ENCODE measurements around the gene MRI1. TPM values are rescaled to one million over a fixed set of nuclear protein-coding genes. Genes with fewer than 3 reads are reported as not detected.

Gene MRI1
- total RNA-seq, 1 experiment from 2014 or later: 19.6 TPM

DNA sequence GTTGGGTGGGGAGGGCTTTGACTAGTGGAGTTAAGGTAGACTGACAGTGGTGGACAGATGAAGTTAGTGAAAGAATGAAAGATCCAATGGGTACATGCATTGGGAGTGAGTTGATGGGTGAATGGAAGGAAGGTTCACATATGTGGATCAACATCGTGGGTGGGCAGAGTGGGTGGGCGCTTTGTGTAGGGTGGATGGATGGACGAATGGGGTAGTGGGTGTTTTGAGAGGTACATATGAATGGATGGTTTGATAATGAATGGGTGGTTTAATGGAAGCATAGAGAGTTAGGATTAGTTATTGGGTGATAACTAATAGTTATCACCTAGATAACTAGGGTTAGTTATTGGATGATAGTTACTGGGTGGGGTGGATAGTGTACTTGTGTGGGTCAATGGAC is 42.4 kb downstream of the MRI1 start:
- Histone ChIP-seq H3K4me2 (ENCODE audit: low read length) (no peak overlapping the region), H3K9ac (ENCODE audit: low read length) (no peak overlapping the region), H3K4me1 (ENCODE audit: control insufficient read depth in 1 of 2, insufficient read depth in 2 of 2, low read length in 2 of 2) (peaks cover 11 to 26% of the 10 kb centered on the region in 2 experiments), H4K20me1 (ENCODE audit: insufficient read depth) (no peaks in the 10 kb centered on the region), H3K79me2 (ENCODE audit: insufficient read depth, low read length) (no peaks in the 10 kb centered on the region), H3K27ac (ENCODE audit: low read depth, low read length) (no peak overlapping the region), H3K27me3 (ENCODE audit: insufficient read depth, low read length) (no peaks in the 10 kb centered on the region), H3K4me3 (replicated peaks in 1 of 2; ENCODE audit: low read depth in 1 of 2, low read length in 2 of 2) (no peak overlapping the region), H2AFZ (ENCODE audit: low read depth, low read length, poor library complexity, severe bottlenecking) (no peak overlapping the region), H3K36me3 (ENCODE audit: control insufficient read depth in 1 of 2, insufficient read depth in 2 of 2, low read length in 2 of 2) (peaks cover 3 to 12% of the 10 kb centered on the region in 2 experiments; a peak in 2 of 4 replicates), H3K9me2 (ENCODE audit: insufficient read depth) (no peaks in the 10 kb centered on the region), H3K9me3 (ENCODE audit: control insufficient read depth in 1 of 2, insufficient read depth in 1 of 2, low read depth in 1 of 2, low read length in 2 of 2) (peaks cover 0 to 2% of the 10 kb centered on the region in 2 experiments; a peak in 1 of 4 replicates)
- ChIA-PET CTCF (no interaction called here), RAD21 (ENCODE audit: low non-redundant PET in 1 of 2, low total read pairs in 2 of 2, uncharacterized antibody in 2 of 2, unreplicated experiment in 2 of 2) (no interaction called here), POLR2A (no interaction called here)
- DNase-seq (ENCODE audit: low read depth, low spot score): no peak
- BruUV-seq (replicated peaks): no TSS peak
- intact Hi-C loops (cut with micrococcal nuclease): no loop called here
- TF ChIP-seq POLR2AphosphoS5 (IDR thresholded peaks at IDR 0.05; ENCODE audit: low read depth, low read length) (no peak), CEBPB (IDR thresholded peaks at IDR 0.05; ENCODE audit: low read depth) (no peak), ZFX (IDR thresholded peaks at IDR 0.05) (no peak), SIN3A (IDR thresholded peaks at IDR 0.05; ENCODE audit: low read depth) (no peak), ZNF274 (IDR thresholded peaks at IDR 0.05; ENCODE audit: low read depth, low read length) (no peak), CBX3 (IDR thresholded peaks at IDR 0.05; ENCODE audit: low read depth) (no peak), EZH2phosphoT487 (IDR thresholded peaks at IDR 0.05; ENCODE audit: borderline replicate concordance) (no peak), FOSL1 (IDR thresholded peaks at IDR 0.05; ENCODE audit: low read depth) (no peak), TCF7L2 (IDR thresholded peaks at IDR 0.05; ENCODE audit: borderline replicate concordance, extremely low read depth, insufficient read depth, insufficient read length) (no peak), SP1 (IDR thresholded peaks at IDR 0.05; ENCODE audit: low read depth) (no peak), YY1 (IDR thresholded peaks at IDR 0.05; ENCODE audit: extremely low read depth, insufficient replicate concordance, low read depth, low read length) (no peak), POLR2A (IDR thresholded peaks at IDR 0.05; ENCODE audit: borderline replicate concordance, extremely low read depth, insufficient read depth, insufficient read length) (no peak), JUND (IDR thresholded peaks at IDR 0.05) (no peak)
- TF ChIP-seq, protein P1, sequence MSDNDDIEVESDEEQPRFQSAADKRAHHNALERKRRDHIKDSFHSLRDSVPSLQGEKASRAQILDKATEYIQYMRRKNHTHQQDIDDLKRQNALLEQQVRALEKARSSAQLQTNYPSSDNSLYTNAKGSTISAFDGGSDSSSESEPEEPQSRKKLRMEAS (IDR thresholded peaks at IDR 0.05): no peak
- TF ChIP-seq, protein P2, sequence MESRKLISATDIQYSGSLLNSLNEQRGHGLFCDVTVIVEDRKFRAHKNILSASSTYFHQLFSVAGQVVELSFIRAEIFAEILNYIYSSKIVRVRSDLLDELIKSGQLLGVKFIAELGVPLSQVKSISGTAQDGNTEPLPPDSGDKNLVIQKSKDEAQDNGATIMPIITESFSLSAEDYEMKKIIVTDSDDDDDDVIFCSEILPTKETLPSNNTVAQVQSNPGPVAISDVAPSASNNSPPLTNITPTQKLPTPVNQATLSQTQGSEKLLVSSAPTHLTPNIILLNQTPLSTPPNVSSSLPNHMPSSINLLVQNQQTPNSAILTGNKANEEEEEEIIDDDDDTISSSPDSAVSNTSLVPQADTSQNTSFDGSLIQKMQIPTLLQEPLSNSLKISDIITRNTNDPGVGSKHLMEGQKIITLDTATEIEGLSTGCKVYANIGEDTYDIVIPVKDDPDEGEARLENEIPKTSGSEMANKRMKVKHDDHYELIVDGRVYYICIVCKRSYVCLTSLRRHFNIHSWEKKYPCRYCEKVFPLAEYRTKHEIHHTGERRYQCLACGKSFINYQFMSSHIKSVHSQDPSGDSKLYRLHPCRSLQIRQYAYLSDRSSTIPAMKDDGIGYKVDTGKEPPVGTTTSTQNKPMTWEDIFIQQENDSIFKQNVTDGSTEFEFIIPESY (IDR thresholded peaks at IDR 0.05; ENCODE audit: extremely low read depth, insufficient replicate concordance, low read length): no peak
- ATAC-seq: no peak
